SKM-1 treated with dmso at 0.1 percent for 144 hours (cell line): ENCODE data around the gene TP53AIP1.

Source experiments
- DNase-seq: peaks from one replicate; lab custom pipeline; 2025; ENCODE audit not compliant: unreplicated experiment; lab: John Stamatoyannopoulos, UW

TP53AIP1 gene

GRCh38 chr11:128942817-128943427 lies at the start of gene TP53AIP1:
Gene TP53AIP1 (minus strand): TSS chr11:128942871. CDS start chr11:128937818, 5,053 bp downstream.
- DNase-seq: no peak

GRCh38 chr11:128988242-128988970 lies 45.7 kb upstream of the TP53AIP1 start:
- no peak for DNase-seq

GRCh38 chr11:128985880-128986279 lies 43.2 kb upstream of the TP53AIP1 start:
- no peak for DNase-seq

GRCh38 chr11:128983023-128983422 lies 40.4 kb upstream of the TP53AIP1 start:
- DNase-seq: no peak

GRCh38 chr11:128981254-128981653 lies 38.6 kb upstream of the TP53AIP1 start:
- no peak for DNase-seq

GRCh38 chr11:128970598-128971190 lies 28.0 kb upstream of the TP53AIP1 start:
- no peak for DNase-seq

GRCh38 chr11:128968916-128969315 lies 26.2 kb upstream of the TP53AIP1 start:
- no peak for DNase-seq

GRCh38 chr11:128967578-128967977 lies 24.9 kb upstream of the TP53AIP1 start:
- no peak for DNase-seq

- no peak for DNase-seq
Observed at GRCh38 chr11:128965485-128965884, 22.8 kb upstream of the TP53AIP1 start.

GRCh38 chr11:128964463-128964930 lies 21.8 kb upstream of the TP53AIP1 start:
- DNase-seq: no peak

GRCh38 chr11:128963744-128964325 lies 21.2 kb upstream of the TP53AIP1 start:
- DNase-seq: no peak

GRCh38 chr11:128962896-128963295 lies 20.2 kb upstream of the TP53AIP1 start:
- no peak for DNase-seq

GRCh38 chr11:128961645-128962044 lies 19.0 kb upstream of the TP53AIP1 start:
- no peak for DNase-seq

- no peak for DNase-seq
Observed at GRCh38 chr11:128957202-128957482, 14.5 kb upstream of the TP53AIP1 start.

- peak; percentile 60 for DNase-seq
Observed at GRCh38 chr11:128956401-128957201, 13.9 kb upstream of the TP53AIP1 start.

GRCh38 chr11:128955636-128956035 lies 13.0 kb upstream of the TP53AIP1 start:
- no peak for DNase-seq

- DNase-seq: no peak
Observed at GRCh38 chr11:128953151-128953550, 10.5 kb upstream of the TP53AIP1 start.

GRCh38 chr11:128949791-128950454 lies 7.3 kb upstream of the TP53AIP1 start:
- no peak for DNase-seq

GRCh38 chr11:128948583-128948982 lies 5.9 kb upstream of the TP53AIP1 start:
- no peak for DNase-seq

- DNase-seq: no peak
Observed at GRCh38 chr11:128947773-128948172, 5.1 kb upstream of the TP53AIP1 start.

- DNase-seq: no peak
Observed at GRCh38 chr11:128946648-128947047, 4.0 kb upstream of the TP53AIP1 start.
